Measurements from ENCODE around the gene BPIFB3. TPM values are rescaled to one million over a fixed set of nuclear protein-coding genes. Genes with fewer than 3 reads are reported as not detected.

The BPIFB3 gene
- total RNA-seq, 1 donor from 2014 or later = not detected

DNA sequence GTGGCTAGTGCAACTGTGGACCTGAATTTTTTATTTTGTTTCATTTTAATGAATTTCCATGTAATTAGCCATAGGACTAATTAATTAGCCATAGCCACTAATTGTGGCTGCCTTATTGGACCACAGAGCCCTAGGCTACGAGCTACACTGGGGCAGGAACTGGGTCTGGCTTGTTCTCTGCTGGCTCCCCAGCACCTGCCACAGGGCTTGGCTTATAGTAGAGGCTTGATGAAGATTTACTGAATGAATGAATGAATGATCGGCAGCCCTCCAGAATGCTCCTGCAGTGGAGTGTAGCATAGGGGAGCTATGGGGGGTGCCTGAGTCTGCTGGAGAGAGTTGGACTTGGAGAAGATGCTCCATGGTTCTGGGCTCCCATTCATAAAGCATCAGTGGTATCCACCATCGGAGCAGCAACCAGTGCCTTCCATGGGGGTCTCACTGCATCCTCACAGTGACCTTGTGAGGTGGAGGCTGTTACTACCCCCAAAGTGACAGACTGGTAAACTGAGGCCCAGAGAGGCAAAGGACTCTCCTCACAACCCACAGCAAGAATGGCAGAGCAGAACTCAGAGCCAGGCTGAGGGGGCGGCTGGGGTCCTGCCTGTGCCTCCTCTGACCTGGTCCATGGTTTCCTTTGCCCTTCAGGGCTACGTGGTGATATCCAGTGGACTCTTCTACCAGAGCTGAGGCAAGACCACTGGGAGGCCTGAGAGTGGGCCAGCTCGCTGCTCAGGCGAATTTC is 30.8 kb upstream of the BPIFB3 start:
- Mint-ChIP-seq H3K4me3 (ENCODE audit: unreplicated experiment) (no peak overlapping the region), H3K36me3 (ENCODE audit: low read depth) (no peaks in the 10 kb centered on the region), H3K4me1 (ENCODE audit: low read depth) (no peaks in the 10 kb centered on the region), H3K27me3 (ENCODE audit: low read depth) (peaks cover 37% of the 10 kb centered on the region), H3K27ac (ENCODE audit: unreplicated experiment) (no peak overlapping the region), H3K9me3 (ENCODE audit: low read depth) (no peaks in the 10 kb centered on the region)
- TF ChIP-seq, protein P1, sequence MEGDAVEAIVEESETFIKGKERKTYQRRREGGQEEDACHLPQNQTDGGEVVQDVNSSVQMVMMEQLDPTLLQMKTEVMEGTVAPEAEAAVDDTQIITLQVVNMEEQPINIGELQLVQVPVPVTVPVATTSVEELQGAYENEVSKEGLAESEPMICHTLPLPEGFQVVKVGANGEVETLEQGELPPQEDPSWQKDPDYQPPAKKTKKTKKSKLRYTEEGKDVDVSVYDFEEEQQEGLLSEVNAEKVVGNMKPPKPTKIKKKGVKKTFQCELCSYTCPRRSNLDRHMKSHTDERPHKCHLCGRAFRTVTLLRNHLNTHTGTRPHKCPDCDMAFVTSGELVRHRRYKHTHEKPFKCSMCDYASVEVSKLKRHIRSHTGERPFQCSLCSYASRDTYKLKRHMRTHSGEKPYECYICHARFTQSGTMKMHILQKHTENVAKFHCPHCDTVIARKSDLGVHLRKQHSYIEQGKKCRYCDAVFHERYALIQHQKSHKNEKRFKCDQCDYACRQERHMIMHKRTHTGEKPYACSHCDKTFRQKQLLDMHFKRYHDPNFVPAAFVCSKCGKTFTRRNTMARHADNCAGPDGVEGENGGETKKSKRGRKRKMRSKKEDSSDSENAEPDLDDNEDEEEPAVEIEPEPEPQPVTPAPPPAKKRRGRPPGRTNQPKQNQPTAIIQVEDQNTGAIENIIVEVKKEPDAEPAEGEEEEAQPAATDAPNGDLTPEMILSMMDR (IDR thresholded peaks at IDR 0.05) = no peak
- no peak for DNase-seq (ENCODE audit: low spot score)

DNA sequence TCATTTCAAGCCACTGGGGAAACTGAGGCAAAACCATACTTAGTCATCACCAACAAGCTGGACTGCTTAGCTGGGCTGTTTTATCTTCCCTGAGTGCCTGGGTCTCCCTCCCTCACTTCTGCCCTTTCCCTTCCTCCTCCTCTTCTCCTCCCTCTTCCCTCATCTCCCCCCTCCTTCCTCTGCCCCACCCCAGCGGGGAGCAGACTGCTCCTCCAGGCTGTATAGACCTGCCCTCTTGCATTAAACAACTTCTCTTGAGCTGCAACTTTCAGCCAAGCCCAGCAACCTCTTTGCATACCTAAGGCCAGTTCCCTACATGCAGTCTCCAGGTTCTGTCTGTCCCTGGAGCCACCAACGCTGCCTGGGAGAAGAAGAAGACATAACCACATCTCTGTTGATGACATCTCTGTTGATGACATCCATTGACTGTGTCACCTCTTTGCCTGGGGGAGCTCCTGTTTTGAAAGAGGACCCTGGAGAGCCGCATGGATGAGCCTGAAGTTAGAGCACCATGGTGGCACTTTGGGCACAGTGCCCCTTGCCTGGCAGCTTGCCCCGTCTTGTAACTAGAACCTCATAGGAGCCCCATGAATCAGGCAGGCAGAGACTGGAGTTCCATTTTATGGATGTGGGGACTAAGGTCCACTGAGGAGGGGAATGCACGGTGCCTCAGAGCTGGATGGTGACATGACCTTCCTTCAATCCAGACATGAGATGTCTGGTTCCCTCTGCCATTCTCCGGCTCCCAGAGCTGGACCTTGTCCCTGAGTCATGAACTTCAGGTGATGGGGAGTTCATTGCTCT is 30.1 kb upstream of the BPIFB3 start:
- TF ChIP-seq, protein P1 (IDR thresholded peaks at IDR 0.05) = no peak
- Mint-ChIP-seq H3K4me3 (ENCODE audit: unreplicated experiment) (no peak overlapping the region), H3K9me3 (ENCODE audit: low read depth) (no peaks in the 10 kb centered on the region), H3K4me1 (ENCODE audit: low read depth) (no peaks in the 10 kb centered on the region), H3K36me3 (ENCODE audit: low read depth) (no peaks in the 10 kb centered on the region), H3K27me3 (ENCODE audit: low read depth) (peaks cover 34% of the 10 kb centered on the region), H3K27ac (ENCODE audit: unreplicated experiment) (no peak overlapping the region)
- DNase-seq (ENCODE audit: low spot score) = no peak

DNA sequence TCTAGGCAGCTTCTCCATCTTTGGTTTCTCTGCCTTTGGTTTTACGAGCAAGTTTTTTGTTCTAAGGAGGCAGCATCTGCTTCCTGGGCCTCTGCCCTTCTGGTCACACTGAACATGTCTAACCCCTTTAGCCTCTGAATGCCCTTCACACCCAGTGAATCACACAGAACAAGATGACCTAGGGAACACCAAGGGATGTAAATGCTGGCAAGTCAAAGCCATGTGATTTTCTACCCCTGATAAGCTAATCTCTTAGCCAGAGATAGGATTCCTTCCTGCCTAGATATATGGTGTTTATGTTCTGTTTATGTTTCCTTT is 29.5 kb upstream of the BPIFB3 start:
- TF ChIP-seq, protein P1 (IDR thresholded peaks at IDR 0.05) = no peak
- H3K9me3 Mint-ChIP-seq (ENCODE audit: low read depth) = no peaks in the 10 kb centered on the region
- no peak overlapping the region for H3K27ac Mint-ChIP-seq (ENCODE audit: unreplicated experiment)
- H3K4me1 Mint-ChIP-seq (ENCODE audit: low read depth) = no peaks in the 10 kb centered on the region
- H3K4me3 Mint-ChIP-seq (ENCODE audit: unreplicated experiment) = no peak overlapping the region
- no peak for DNase-seq (ENCODE audit: low spot score)
- H3K36me3 Mint-ChIP-seq (ENCODE audit: low read depth) = no peaks in the 10 kb centered on the region
- H3K27me3 Mint-ChIP-seq (ENCODE audit: low read depth) = peaks cover 34% of the 10 kb centered on the region

DNA sequence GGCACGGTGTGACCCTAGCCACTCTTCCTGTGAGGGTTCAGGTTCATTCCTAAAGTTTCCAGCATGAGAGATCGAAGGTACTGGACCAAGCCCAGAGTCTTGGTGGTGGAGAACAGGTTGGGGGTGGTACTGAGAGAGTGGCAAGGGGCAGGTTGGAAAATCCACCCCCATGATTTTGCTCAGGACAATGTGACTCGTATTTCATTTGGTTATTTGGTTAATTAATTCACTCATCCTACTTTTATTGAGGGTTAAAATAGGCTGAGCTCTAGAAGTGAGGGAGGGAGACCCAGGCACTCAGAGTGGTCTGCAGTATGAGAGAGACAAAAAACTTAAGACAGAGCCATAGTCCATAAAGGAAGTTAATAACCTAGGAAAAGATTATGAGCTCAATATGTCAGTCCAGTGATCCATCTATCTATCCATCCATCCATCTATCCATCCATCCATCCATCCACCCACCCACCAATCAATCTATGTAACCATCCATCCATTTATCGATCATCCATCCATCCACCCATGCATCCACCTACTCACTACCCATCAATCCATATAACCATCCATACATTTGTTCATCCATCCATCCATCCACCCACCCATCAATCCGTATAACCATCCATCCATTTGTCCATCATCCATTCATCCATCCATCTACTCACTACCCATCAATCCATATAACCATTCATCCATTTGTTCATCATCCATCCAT is 28.9 kb upstream of the BPIFB3 start:
- Mint-ChIP-seq H3K9me3 (ENCODE audit: low read depth) (no peaks in the 10 kb centered on the region), H3K27me3 (ENCODE audit: low read depth) (peaks cover 31% of the 10 kb centered on the region), H3K27ac (ENCODE audit: unreplicated experiment) (no peak overlapping the region), H3K4me3 (ENCODE audit: unreplicated experiment) (no peak overlapping the region), H3K4me1 (ENCODE audit: low read depth) (no peaks in the 10 kb centered on the region), H3K36me3 (ENCODE audit: low read depth) (no peaks in the 10 kb centered on the region)
- TF ChIP-seq, protein P1 (IDR thresholded peaks at IDR 0.05) = no peak
- DNase-seq (ENCODE audit: low spot score) = no peak

DNA sequence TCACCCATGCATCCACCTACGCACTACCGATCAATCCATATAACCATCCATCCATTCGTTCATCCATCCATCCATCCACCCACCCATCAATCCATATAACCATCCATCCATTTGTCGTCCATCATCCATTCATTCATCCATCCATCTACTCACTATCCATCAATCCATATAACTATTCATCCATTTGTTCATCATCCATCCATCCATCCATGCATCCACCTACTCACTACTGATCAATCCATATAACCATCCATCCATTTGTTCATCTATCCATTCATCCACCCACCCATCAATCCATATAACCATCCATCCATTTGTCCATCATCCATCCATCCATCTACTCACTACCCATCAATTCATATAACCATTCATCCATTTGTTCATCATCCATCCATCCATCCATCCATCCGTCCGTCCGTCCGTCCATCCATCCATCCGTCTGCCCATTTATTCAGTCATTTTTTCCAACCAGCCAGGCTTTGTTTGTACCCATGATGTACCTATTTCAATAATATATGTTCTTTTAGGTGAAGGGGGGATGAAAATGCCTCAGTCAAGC is 28.3 kb upstream of the BPIFB3 start:
- Mint-ChIP-seq H3K27ac (ENCODE audit: unreplicated experiment) (no peak overlapping the region), H3K4me3 (ENCODE audit: unreplicated experiment) (no peak overlapping the region), H3K27me3 (ENCODE audit: low read depth) (peaks cover 30% of the 10 kb centered on the region), H3K4me1 (ENCODE audit: low read depth) (no peaks in the 10 kb centered on the region), H3K36me3 (ENCODE audit: low read depth) (no peaks in the 10 kb centered on the region), H3K9me3 (ENCODE audit: low read depth) (no peaks in the 10 kb centered on the region)
- DNase-seq (ENCODE audit: low spot score) = no peak
- TF ChIP-seq, protein P1 (IDR thresholded peaks at IDR 0.05) = no peak

Data from chondrocyte (in vitro differentiated cells).